ENCODE results near the gene GEMIN2.

Gene GEMIN2

GRCh38 chr14:39173198-39173597 lies 59.1 kb downstream of the GEMIN2 start:
- no peak for TF ChIP-seq CTCF (IDR thresholded peaks at IDR 0.05; ENCODE audit: insufficient read depth, missing control alignments)
- no peak for DNase-seq (ENCODE audit: insufficient read length, low spot score)
- no peak for FAIRE-seq

GRCh38 chr14:39174560-39175444 lies 60.7 kb downstream of the GEMIN2 start, which contains the start of gene PNN:
Gene PNN, plus strand, starts transcription at chr14:39175254. Its CDS starts 26 bp downstream, at chr14:39175280.
- FAIRE-seq: no peak
- TF ChIP-seq CTCF (IDR thresholded peaks at IDR 0.05; ENCODE audit: insufficient read depth, missing control alignments): no peak
- DNase-seq (ENCODE audit: insufficient read length, low spot score): peak; percentile 86

- no peak for TF ChIP-seq CTCF (IDR thresholded peaks at IDR 0.05; ENCODE audit: insufficient read depth, missing control alignments)
- FAIRE-seq (no peak), DNase-seq (ENCODE audit: insufficient read length, low spot score) (no peak)
Observed at GRCh38 chr14:39175445-39176262, 61.5 kb downstream of the GEMIN2 start.

GRCh38 chr14:39176263-39177167 lies 62.4 kb downstream of the GEMIN2 start:
- DNase-seq (ENCODE audit: insufficient read length, low spot score) (no peak), FAIRE-seq (no peak)
- TF ChIP-seq CTCF (IDR thresholded peaks at IDR 0.05; ENCODE audit: insufficient read depth, missing control alignments): no peak

DNA sequence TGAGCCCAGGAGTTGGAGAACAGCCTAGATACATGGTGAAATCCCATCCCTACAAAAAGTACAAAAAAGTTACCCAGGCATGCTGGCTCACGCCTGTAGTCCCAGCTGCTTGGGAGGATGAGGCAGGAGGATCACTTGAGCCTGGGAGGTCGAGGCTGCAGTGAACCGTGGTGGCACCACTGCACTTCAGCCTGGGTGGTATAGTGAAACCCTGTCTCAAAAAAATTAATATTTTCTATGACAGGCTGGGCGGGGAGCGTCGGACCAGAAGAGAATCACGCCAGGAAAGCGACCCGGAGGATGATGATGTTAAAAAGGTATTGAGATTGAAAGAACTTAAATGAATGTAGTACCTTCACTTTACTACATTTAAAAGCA lies 63.0 kb downstream of the GEMIN2 start:
- TF ChIP-seq CTCF (IDR thresholded peaks at IDR 0.05; ENCODE audit: insufficient read depth, missing control alignments): no peak
- no peak for FAIRE-seq
- DNase-seq (ENCODE audit: insufficient read length, low spot score): no peak

GRCh38 chr14:39179042-39179441 lies 64.9 kb downstream of the GEMIN2 start:
- FAIRE-seq: no peak
- no peak for DNase-seq (ENCODE audit: insufficient read length, low spot score)
- TF ChIP-seq CTCF (IDR thresholded peaks at IDR 0.05; ENCODE audit: insufficient read depth, missing control alignments): no peak

All from D721Med (cell line).